K562 (cell line): ENCODE results near the gene KIAA0513. TPM values are rescaled to one million over a fixed set of nuclear protein-coding genes. Genes with fewer than 3 reads are reported as not detected.

Experiments
- ATAC-seq: fragments of 200-7000 bp; cut with Tn5 transposase; 3 replicates; pipeline ENCODE4 v1.9.1; 2020; ENCODE audit warnings: moderate library complexity
- BruUV-seq: library from RNA; stranded (reverse); fragments of 400-500 nt; replicated peaks from 2 replicates; lab custom pipeline; 2021; lab: Mats Ljungman, UMichigan
- CTCF ChIA-PET: fragments of 300-600 bp; formaldehyde crosslinking; extraction: SDS; loops from one replicate; lab custom pipeline; 2021; ENCODE audit warnings: low intra/inter-chr PET ratio; lab: Yijun Ruan, JAX
- POLR2A ChIA-PET: fragments of 300-600, 350-650 bp; sonication (Branson Sonifier 250); formaldehyde crosslinking; extraction: SDS; loops from one replicate; lab custom pipeline; 2021; ENCODE audit warnings: antibody characterized with exemption, inconsistent platforms; lab: Yijun Ruan, JAX
- DNase-seq, 4 experiments: peaks; one replicate each; pipeline versions ENCODE4 v3.0.0 to v3.0.0-alpha.2; 2011 to 2018; ENCODE audit warnings: low spot score in 3 of 4, mixed read lengths in 3 of 4; ENCODE audit errors: extremely low read depth in 1 of 4
- FAIRE-seq: peaks from 2 replicates; lab custom pipeline; 2011; peaks lifted over from hg19 to GRCh38; lab: Jason Lieb, UNC
- H2AFZ ChIP-seq: 2 replicates; pipeline ENCODE4 v1.6.0; 2011; ENCODE audit warnings: low read depth, low read length, control low read depth, inconsistent platforms
- H3K27ac ChIP-seq: fragments of 200-600 bp; 3 replicates; pipeline ENCODE4 v1.8.0; 2011; ENCODE audit warnings: low read depth, mild to moderate bottlenecking, control low read depth, inconsistent platforms, low read length, moderate library complexity, mixed read lengths; ENCODE audit errors: extremely low read depth
- H3K27me3 ChIP-seq, 2 experiments: fragments of 300-600 bp in 1 of 2; 2 replicates in 1 of 2; 3 replicates in 1 of 2; pipeline versions ENCODE4 v1.6.0 to v1.8.0; 2011; ENCODE audit warnings: inconsistent platforms in 2 of 2, low read length in 2 of 2, mild to moderate bottlenecking in 1 of 2, mixed read lengths in 1 of 2, moderate library complexity in 1 of 2; ENCODE audit not compliant: control insufficient read depth in 2 of 2, insufficient read depth in 2 of 2
- H3K36me3 ChIP-seq: fragments of 300-600 bp; 3 replicates; pipeline ENCODE4 v1.8.0; 2011; ENCODE audit warnings: mild to moderate bottlenecking, low read length, inconsistent platforms; ENCODE audit not compliant: control insufficient read depth, insufficient read depth
- H3K4me1 ChIP-seq, 2 experiments: fragments of 200-600 bp in 1 of 2; replicated peaks in 1 of 2; 2 replicates in 1 of 2; 3 replicates in 1 of 2; pipeline versions ENCODE4 v1.5.1 to v1.8.0; 2011; ENCODE audit warnings: inconsistent platforms in 2 of 2, low read length in 2 of 2, mild to moderate bottlenecking in 1 of 2, mixed read lengths in 1 of 2, moderate library complexity in 1 of 2; ENCODE audit not compliant: control insufficient read depth in 2 of 2, insufficient read depth in 2 of 2
- H3K4me2 ChIP-seq: 2 replicates; pipeline ENCODE4 v1.6.1; 2011; ENCODE audit warnings: low read length, control low read depth, inconsistent platforms, mixed read lengths; ENCODE audit not compliant: insufficient read depth
- H3K4me3 ChIP-seq: fragments of 200-600 bp; sonication (generic), shearing (Covaris generic); 2 replicates; pipeline ENCODE4 v1.5.1; 2016; ENCODE audit warnings: control low read depth, inconsistent platforms
- H3K79me2 ChIP-seq: fragments of 200-600 bp; 3 replicates; pipeline ENCODE4 v1.8.0; 2011; ENCODE audit warnings: low read length, inconsistent platforms; ENCODE audit not compliant: control insufficient read depth, insufficient read depth
- H3K9ac ChIP-seq, 2 experiments: 2 replicates each; pipeline versions ENCODE4 v1.6.0 to v1.6.1; 2011; ENCODE audit warnings: low read depth in 2 of 2, low read length in 2 of 2, control low read depth in 1 of 2, inconsistent platforms in 1 of 2, mild to moderate bottlenecking in 1 of 2, mixed read lengths in 1 of 2; ENCODE audit not compliant: insufficient read depth in 1 of 2
- H3K9me1 ChIP-seq: one replicate; pipeline ENCODE4 v1.6.0; 2011; ENCODE audit warnings: inconsistent platforms, mild to moderate bottlenecking, low read length, moderate library complexity; ENCODE audit not compliant: control insufficient read depth, insufficient read depth
- H3K9me3 ChIP-seq: replicated peaks from 2 replicates; pipeline ENCODE4 v1.5.1; 2011; ENCODE audit warnings: low read depth, low read length, inconsistent platforms; ENCODE audit not compliant: control insufficient read depth, insufficient read depth
- H4K20me1 ChIP-seq: replicated peaks from 2 replicates; pipeline ENCODE4 v1.6.1; 2011; ENCODE audit warnings: low read length, inconsistent platforms, mixed read lengths; ENCODE audit not compliant: control insufficient read depth, insufficient read depth
- CHD4 ChIP-seq: fragments of 200-600 bp; sonication (generic); IDR thresholded peaks from 3 replicates; pipeline ENCODE4 v1.6.1; 2012; ENCODE audit warnings: low read depth, mild to moderate bottlenecking, mixed read lengths, low read length, inconsistent platforms; ENCODE audit not compliant: insufficient read depth, insufficient replicate concordance, poor library complexity, severe bottlenecking
- E2F5 ChIP-seq: sonication (generic); formaldehyde crosslinking; IDR thresholded peaks from 2 replicates; pipeline ENCODE4 v1.8.0; 2022; ENCODE audit warnings: mild to moderate bottlenecking, missing genetic modification reagents
- SIN3B ChIP-seq: fragments of 450-650 bp; IDR thresholded peaks from 2 replicates; pipeline ENCODE4 v1.6.1; 2017; ENCODE audit warnings: low read depth, mild to moderate bottlenecking, moderate library complexity
- SNAPC5 ChIP-seq: fragments of 250-450 bp; sonication (Bioruptor Pico); IDR thresholded peaks from 2 replicates; pipeline ENCODE4 v1.8.0; 2021; ENCODE audit warnings: moderate library complexity, mild to moderate bottlenecking, inconsistent platforms
- SRSF3 ChIP-seq: fragments of 200-400 bp; formaldehyde crosslinking; IDR thresholded peaks from 2 replicates; pipeline ENCODE4 v1.6.1; 2016; ENCODE audit warnings: mild to moderate bottlenecking, low read length, moderate library complexity; ENCODE audit not compliant: insufficient read depth
- ZNF12 ChIP-seq: sonication (generic); formaldehyde crosslinking; IDR thresholded peaks from 2 replicates; pipeline ENCODE4 v1.4.0; 2020; ENCODE audit warnings: mild to moderate bottlenecking, missing genetic modification reagents
- ZNF175 ChIP-seq: fragments of 200-800 bp; sonication (Bioruptor generic); IDR thresholded peaks from 2 replicates; pipeline ENCODE4 v1.6.1; 2016; ENCODE audit warnings: low read depth, mild to moderate bottlenecking, missing genetic modification characterization, missing compliant biosample characterization
- WGBS: fragments of 100-300 bp; shearing (Covaris generic); methylation state at CpG from one replicate; pipeline ENCODE4 v1.1.6; 2016; ENCODE audit warnings: low coverage, mixed read lengths; ENCODE audit not compliant: insufficient coverage; ENCODE audit errors: missing lambda C conversion rate; 5-methylcytosine and 5-hydroxymethylcytosine counted together
- in situ Hi-C: fragments of 300-500 bp; cut with MboI; formaldehyde crosslinking; loops from 4 replicates; pipeline ENCODE4 v1.15.0; 2018; ENCODE audit warnings: inconsistent platforms, mixed read lengths
- intact Hi-C: fragments of 100-400 bp; cut with micrococcal nuclease; formaldehyde crosslinking; loops from 2 replicates; pipeline ENCODE4 v1.14.2; 2022
- polyA plus RNA-seq, 8 experiments: library from polyadenylated mRNA; depleted of rRNA in 4 of 8; stranded (reverse) in 5 of 8; unstranded in 3 of 8; fragments of >200 nt; fragmentation: Nextera tagmentation in 2 of 8; fragmentation: Illumina TruSeq in 1 of 8; extraction: Ambion mirVana in 2 of 8; extraction: Trizol in 1 of 8; gene quantifications; 2 replicates each; pipeline versions ENCODE4 v1.2.1 to v1.2.3, GENCODE V29; 2011 to 2014; ENCODE audit warnings: inconsistent platforms in 1 of 8, missing spikeins in 1 of 8
- total RNA-seq, 7 experiments: library from RNA; depleted of rRNA in 6 of 7; stranded (reverse); fragments of >200 nt in 6 of 7; fragmentation: Illumina TruSeq in 2 of 7; extraction: Trizol in 2 of 7; gene quantifications; 2 replicates each; pipeline versions ENCODE4 v1.2.1 to v1.2.3, GENCODE V29; 2011 to 2021; ENCODE audit warnings: low replicate concordance in 1 of 7
- TF ChIP-seq, protein P1 (sequence below): fragments of 250-450 bp; sonication (Bioruptor Pico); IDR thresholded peaks from 2 replicates; pipeline ENCODE4 v1.5.0; 2021; ENCODE audit warnings: mild to moderate bottlenecking, moderate library complexity

Gene KIAA0513
- total and polyA plus RNA-seq, 9 of the 15 experiments (the other 6 are each of a cell fraction or from before 2014, with no cell fraction given), result 0.18 to 13.7 (median 10.2) TPM

GRCh38 chr16:84986102-84986501, 41.5 kb upstream of the KIAA0513 start (continued):
- no peak for TF ChIP-seq CHD4

GRCh38 chr16:84986879-84987278, 40.7 kb upstream of the KIAA0513 start:
- no peak for ATAC-seq
- Histone ChIP-seq H3K9me3 (no peaks in the 10 kb centered on the region), H3K36me3 (peaks cover 81% of the 10 kb centered on the region), H3K4me3 (no peak overlapping the region), H2AFZ (no peak overlapping the region), H3K79me2 (no peaks in the 10 kb centered on the region; the same call in 2 of the 3 replicates), H3K9ac (peak overlapping the region in 1 of 2 experiments; percentile 49; a peak in 1 of 4 replicates), H3K4me2 (no peak overlapping the region), H3K27me3 (no peaks in the 10 kb centered on the region), H3K27ac (no peak overlapping the region), H3K9me1 (peaks cover 12% of the 10 kb centered on the region), H4K20me1 (peaks cover 9% of the 10 kb centered on the region; the same call in 1 of the 2 replicates), H3K4me1 (peaks cover 17 to 27% of the 10 kb centered on the region in 2 experiments)
- in situ Hi-C loops, result no loop called here
- intact Hi-C loops, result no loop called here
- ChIA-PET CTCF (no interaction called here), POLR2A (no interaction called here)
- no peak for FAIRE-seq
- no peak for DNase-seq
- WGBS, result 100% methylated on average over 1 of the region's 1 CpG
- TF ChIP-seq ZNF175 (CRISPR knock-in tag) (no peak), ZNF12 (CRISPR knock-in tag) (no peak), SRSF3 (no peak), SIN3B (no peak), SNAPC5 (CRISPR knock-in tag) (no peak), E2F5 (CRISPR knock-in tag) (no peak)
- TF ChIP-seq, protein P1, sequence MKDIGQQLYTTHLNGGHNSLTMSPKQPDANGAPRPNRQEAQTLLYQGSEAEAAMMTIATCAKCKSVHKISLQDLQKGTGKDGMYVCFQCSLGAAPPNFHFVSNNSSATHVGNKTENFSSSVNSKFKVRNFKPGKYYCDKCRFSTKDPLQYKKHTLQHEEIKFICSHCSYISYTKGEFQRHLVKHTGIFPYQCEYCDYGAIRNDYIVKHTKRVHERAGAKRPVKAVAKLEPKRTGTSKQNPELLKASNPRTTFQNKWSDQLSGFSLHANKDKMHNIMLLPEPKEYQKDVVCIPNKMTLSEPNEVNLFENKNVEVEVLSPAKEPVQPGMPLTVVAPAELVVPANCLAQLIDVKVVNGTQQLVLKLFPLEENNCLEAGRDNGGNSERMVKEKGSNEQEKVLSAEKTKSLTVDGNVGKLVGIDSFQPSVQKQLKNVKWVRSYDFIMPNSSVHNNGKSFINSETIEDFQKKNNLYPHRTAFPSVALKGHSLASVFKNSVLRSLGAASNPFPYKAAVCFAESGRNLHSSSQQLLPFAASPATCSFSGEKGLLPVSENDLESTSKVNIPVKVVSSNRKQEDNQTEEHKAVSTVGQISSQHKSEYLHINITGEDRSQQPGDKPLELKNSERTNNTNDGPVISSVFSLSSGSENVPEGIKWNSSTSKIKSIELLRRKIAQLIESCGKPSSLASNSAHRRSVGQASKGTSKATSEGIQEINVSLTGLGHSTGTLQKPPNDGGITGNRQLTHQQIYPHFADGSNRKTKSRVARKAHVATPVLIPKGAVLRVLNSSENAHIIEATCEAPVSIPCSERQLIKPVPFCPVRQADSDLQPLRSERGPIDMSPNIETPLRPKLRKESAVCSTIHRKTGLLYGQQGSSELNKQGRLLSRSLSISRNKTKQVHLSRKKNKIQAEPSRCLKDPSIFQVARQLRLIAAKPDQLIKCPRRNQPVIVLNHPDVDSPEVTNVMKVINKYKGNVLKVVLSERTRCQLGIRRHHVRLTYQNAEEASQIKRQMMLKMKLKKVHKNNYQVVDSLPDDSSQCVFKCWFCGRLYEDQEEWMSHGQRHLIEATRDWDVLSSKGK (CRISPR knock-in tag), result no peak
- BruUV-seq, result no TSS peak
